Medulla oblongata (tissue), 1 donor: ENCODE data around the gene SYT15B.
"Not testable (repeated sequence)": the region's sequence is repeated elsewhere in the genome, so short reads cannot be mapped to it uniquely, and the experiment has no call there.

Experiments used
- DNase-seq: peaks from one replicate; pipeline ENCODE4 v3.0.0-alpha.2; 2015; ENCODE audit errors: extremely low spot score

Gene SYT15B

DNA sequence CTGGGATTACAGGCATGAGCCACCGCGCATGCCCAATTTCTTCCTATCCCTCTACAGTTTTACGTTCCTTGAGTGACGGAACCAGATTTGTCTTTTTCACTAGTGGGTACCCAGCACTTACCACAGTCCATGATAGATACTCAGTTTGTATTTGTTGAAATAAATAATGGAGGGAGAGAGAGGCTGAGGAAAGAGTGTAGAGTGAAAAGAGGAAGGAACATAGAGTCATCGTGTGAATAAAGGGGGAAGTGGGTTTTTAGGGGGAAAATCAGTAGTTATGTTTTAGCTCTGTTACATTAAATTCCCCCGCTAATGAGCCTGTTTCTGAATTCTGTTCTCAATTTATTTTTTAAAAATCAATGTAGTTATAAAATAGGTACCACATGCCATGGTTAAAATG is 37.7 kb downstream of the SYT15B start:
- DNase-seq: not testable (repeated sequence)

DNA sequence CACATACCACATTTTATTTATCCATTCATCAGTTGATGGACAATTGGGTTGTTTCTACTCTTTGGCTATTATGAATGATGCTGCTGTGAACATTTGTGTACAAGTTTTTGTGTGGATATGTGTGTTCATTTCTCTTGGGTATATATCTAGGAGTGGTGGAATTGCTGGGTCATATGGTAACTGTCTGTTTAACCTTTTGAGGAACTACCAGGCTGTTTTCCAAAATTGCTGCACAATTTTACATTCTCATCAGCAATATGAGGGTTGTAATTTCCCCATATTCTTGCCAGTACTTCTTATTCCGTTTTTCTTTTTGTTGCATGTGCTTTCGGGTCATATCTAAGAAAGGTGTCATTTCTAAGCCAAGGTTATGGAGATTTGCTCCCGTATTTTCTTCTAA is 38.3 kb downstream of the SYT15B start:
- DNase-seq: not testable (repeated sequence)

DNA sequence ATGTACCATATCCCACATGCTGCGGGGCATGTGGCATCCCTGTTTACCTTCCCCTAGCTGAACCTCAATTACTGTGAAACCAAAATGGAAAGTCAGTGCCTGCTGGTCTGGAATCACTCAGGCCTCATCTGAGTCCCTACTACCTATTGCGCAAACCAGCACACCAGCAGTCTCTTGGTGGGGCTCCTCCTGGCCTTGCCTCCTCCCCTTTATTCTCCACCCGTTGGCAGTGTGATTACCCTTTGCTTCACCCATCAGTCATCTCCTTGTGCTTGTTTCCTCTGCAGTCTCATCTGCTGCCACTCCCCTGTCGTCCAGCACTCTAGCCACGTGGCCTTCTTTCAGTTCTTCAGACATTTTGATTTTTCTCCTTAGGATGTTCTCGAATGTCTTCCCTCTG is 39.3 kb downstream of the SYT15B start:
- not testable (repeated sequence) for DNase-seq

DNA sequence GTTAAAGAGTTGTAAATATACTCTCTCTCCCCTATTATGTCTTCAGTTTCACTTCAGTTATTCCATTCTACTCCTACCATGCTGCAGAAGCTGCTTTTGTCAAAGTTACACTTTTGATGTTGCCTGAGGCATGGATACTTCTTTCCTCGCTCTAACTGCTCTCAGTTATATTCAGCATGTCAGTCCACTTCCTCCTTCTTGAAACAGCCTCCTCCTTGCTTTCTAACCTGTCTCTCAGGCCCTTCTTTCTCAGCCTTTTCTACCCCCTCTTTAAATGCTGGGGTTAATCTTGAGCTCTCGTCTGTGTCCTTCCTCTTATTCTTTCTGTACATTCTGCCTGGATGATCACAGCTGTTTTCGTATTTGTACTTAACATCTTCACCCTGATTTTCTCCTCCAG is 40.0 kb downstream of the SYT15B start:
- DNase-seq: not testable (repeated sequence)

DNA sequence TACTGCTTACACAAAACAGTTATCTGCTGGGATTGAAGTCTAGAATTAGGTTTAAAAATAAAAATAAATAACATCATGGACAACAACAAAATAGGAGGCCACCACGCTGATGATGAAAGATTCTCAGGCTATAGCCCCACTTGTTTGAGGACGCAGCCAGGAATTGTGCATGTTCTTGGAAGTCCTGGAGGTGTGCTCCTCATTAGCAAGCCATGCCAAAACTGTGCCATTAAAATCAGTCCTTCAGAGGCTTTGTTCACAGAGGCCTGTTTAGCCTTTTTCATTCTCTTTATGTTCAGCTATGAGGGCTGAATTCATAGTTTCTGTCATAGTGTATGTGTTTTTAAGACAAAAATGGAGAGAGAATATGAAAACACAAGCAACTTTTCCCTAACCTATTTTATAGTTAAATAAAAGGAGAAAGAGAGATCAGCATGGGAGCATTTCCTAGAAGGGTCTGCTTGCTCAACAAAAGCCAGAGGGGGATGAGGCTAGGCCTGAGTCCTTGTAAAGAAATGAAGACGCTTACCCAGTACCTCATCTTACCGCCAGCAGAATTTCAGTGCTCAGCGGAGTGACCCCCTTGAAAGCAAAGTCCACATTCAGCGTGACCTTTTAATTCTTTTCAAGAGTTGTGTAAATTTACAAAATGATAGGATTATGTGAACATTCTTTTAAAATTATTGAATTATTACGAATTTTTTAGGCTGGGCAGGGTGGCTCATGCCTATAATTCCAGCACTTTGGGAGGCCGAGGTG is 46.2 kb downstream of the SYT15B start:
- DNase-seq: not testable (repeated sequence)
